ENCODE data around the gene GLI3.

- TF ChIP-seq, protein P1, sequence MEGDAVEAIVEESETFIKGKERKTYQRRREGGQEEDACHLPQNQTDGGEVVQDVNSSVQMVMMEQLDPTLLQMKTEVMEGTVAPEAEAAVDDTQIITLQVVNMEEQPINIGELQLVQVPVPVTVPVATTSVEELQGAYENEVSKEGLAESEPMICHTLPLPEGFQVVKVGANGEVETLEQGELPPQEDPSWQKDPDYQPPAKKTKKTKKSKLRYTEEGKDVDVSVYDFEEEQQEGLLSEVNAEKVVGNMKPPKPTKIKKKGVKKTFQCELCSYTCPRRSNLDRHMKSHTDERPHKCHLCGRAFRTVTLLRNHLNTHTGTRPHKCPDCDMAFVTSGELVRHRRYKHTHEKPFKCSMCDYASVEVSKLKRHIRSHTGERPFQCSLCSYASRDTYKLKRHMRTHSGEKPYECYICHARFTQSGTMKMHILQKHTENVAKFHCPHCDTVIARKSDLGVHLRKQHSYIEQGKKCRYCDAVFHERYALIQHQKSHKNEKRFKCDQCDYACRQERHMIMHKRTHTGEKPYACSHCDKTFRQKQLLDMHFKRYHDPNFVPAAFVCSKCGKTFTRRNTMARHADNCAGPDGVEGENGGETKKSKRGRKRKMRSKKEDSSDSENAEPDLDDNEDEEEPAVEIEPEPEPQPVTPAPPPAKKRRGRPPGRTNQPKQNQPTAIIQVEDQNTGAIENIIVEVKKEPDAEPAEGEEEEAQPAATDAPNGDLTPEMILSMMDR (IDR thresholded peaks at IDR 0.05): no peak
- TF ChIP-seq POLR2A (IDR thresholded peaks at IDR 0.05): no peak
Measured at GRCh38 chr7:42096268-42096667, 140.7 kb downstream of the GLI3 start.

All from adrenal gland (tissue), 5 donors.